ENCODE data around the gene GARIN5A.

GRCh38 chr19:50419580-50420035 is 57.0 kb downstream of the GARIN5A start:
- TF ChIP-seq CTCF (conservative IDR thresholded peaks at IDR 0.05; ENCODE audit: low read length): no peak
- no peak for TF ChIP-seq EZH2phosphoT487 (IDR thresholded peaks at IDR 0.05; ENCODE audit: borderline replicate concordance, low read depth, low read length)

Data from OCI-LY7 (cell line).